Measurements from ENCODE around the gene ATP6V0B. TPM values are rescaled to one million over a fixed set of nuclear protein-coding genes. Genes with fewer than 3 reads are reported as not detected.

The ATP6V0B gene
- total and polyA plus RNA-seq, 2 of the 13 experiments (the other 11 are each of a cell fraction or from before 2014, with no cell fraction given), result 157 to 161 TPM

DNA sequence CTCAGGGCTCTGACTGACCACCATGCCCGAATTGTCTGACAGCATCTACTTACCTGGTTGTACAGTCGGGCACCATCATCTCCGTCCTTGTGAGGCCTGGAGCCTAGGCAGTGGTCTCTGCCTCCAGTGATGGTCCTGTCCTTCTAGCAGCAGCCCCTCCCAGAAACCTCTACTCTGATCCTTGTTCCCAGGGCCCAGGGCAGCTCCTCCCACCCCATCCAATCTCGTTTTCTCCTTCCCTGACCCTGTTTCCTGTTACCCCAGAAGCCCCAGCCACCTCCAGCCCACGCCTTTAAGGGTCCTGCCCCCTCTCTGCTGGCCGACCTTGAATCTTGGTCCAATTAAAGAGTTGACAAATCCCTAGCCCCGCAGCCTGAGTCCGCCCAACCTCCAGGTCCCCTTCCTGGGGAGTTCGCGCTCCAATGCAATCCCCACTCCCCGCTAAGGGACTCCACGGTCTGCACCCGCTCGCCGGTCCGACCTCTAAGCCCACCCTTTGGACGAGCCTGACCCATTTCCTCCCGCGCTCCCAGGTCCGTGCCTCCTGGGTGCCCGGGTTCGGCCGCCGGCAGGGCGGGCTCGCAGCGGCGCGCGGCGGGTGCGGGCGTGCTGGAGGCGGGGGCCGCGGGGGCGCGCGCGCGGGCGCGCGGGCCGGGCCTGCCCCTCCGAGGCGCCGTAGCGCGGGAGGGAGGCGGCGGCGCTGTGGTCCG is 3.9 kb downstream of the ATP6V0B start, which contains the start of gene B4GALT2 (continued):
- TF ChIP-seq DZIP1 (CRISPR knock-in tag; IDR thresholded peaks at IDR 0.05) (0 out of 2 replicates have a peak, but pooled peaks have one; percentile 59), SIN3A (IDR thresholded peaks at IDR 0.05; ENCODE audit: borderline replicate concordance, low read depth, low read length) (peak; percentile 33; the same call in 1 of the 2 replicates), TGIF2 (CRISPR knock-in tag; IDR thresholded peaks at IDR 0.05) (peak; percentile 27; the same call in 1 of the 2 replicates), NFIC (IDR thresholded peaks at IDR 0.05; ENCODE audit: low read length) (no peak), ZNF607 (CRISPR knock-in tag; IDR thresholded peaks at IDR 0.05; ENCODE audit: borderline replicate concordance) (0 out of 2 replicates have a peak, but pooled peaks have one; percentile 17), ZBTB1 (CRISPR knock-in tag; IDR thresholded peaks at IDR 0.05; ENCODE audit: borderline replicate concordance) (no peak), HNF4G (IDR thresholded peaks at IDR 0.05; ENCODE audit: borderline replicate concordance, low read depth, low read length) (no peak; the same call in 1 of the 2 replicates), HNF4G (CRISPR knock-in tag; IDR thresholded peaks at IDR 0.05; ENCODE audit: borderline replicate concordance, low read depth) (no peak), TAF1 (CRISPR knock-in tag; IDR thresholded peaks at IDR 0.05) (peak; percentile 27; the same call in 1 of the 2 replicates), NR2F2 (IDR thresholded peaks at IDR 0.05; ENCODE audit: borderline replicate concordance, low read depth) (no peak), ZSCAN25 (CRISPR knock-in tag; IDR thresholded peaks at IDR 0.05) (0 out of 2 replicates have a peak, but pooled peaks have one; percentile 3)

Data from HepG2 (cell line).